C4-2B (cell line): ENCODE measurements around the gene CRY1.

ENCODE experiments used
- ZFX ChIP-seq: fragments of 450-650 bp; IDR thresholded peaks from 2 replicates; pipeline ENCODE4 v1.6.1; 2017
- TF ChIP-seq, protein P1 (sequence below): fragments of 450-650 bp; conservative IDR thresholded peaks from 2 replicates; pipeline ENCODE4 v1.5.1; 2017; ENCODE audit warnings: mild to moderate bottlenecking

GRCh38 chr12:107014055-107014454 is 79.3 kb downstream of the CRY1 start:
- TF ChIP-seq, protein P1, sequence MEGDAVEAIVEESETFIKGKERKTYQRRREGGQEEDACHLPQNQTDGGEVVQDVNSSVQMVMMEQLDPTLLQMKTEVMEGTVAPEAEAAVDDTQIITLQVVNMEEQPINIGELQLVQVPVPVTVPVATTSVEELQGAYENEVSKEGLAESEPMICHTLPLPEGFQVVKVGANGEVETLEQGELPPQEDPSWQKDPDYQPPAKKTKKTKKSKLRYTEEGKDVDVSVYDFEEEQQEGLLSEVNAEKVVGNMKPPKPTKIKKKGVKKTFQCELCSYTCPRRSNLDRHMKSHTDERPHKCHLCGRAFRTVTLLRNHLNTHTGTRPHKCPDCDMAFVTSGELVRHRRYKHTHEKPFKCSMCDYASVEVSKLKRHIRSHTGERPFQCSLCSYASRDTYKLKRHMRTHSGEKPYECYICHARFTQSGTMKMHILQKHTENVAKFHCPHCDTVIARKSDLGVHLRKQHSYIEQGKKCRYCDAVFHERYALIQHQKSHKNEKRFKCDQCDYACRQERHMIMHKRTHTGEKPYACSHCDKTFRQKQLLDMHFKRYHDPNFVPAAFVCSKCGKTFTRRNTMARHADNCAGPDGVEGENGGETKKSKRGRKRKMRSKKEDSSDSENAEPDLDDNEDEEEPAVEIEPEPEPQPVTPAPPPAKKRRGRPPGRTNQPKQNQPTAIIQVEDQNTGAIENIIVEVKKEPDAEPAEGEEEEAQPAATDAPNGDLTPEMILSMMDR = peak; percentile 45
- TF ChIP-seq ZFX = no peak
